Left cardiac atrium (tissue), 4 donors: Measurements from ENCODE around the gene SLITRK2. TPM values are rescaled to one million over a fixed set of nuclear protein-coding genes. Genes with fewer than 3 reads are reported as not detected.

ENCODE experiments used
- ATAC-seq, 2 donors: fragments of 200-7000 bp; cut with Tn5 transposase; one replicate each; pipeline ENCODE4 v1.9.1; 2020; ENCODE audit warnings: mild to moderate bottlenecking in 2 of 2, moderate library complexity in 2 of 2
- DNase-seq: peaks from one replicate; pipeline ENCODE4 v3.0.0-alpha.2; 2020
- intact Hi-C, 2 donors: fragments of 100-400 bp; cut with DNase I; formaldehyde crosslinking; loops; one replicate each; pipeline versions ENCODE4 v1.14.1 to v1.15.1; 2022 to 2023
- total RNA-seq, 2 donors: library from RNA; stranded (reverse); fragmentation: NEBNext Ultra II Directional; extraction: Animal tissue kit (Norgen Biotek cat#: 25700); gene quantifications; one replicate each; pipeline ENCODE4 v1.2.1, GENCODE V29; 2021
- donor health status: DM: no; HTN: yes; CAD: no.
- donor health status: DM: no; HTN: yes; CAD: no; lungs with severe emphysema.
- donor health status: DM: yes; HTN: yes; CAD: no.
- donor health status: Dilated cardiomyopathy.

Gene SLITRK2
- total RNA-seq, 2 donors from 2014 or later, result 0.76 to 0.91 TPM

GRCh38 chrX:145844886-145845285, 27.3 kb downstream of the SLITRK2 start:
- intact Hi-C loops, result no loop called here
- ATAC-seq, result no peak
- no peak for DNase-seq

DNA sequence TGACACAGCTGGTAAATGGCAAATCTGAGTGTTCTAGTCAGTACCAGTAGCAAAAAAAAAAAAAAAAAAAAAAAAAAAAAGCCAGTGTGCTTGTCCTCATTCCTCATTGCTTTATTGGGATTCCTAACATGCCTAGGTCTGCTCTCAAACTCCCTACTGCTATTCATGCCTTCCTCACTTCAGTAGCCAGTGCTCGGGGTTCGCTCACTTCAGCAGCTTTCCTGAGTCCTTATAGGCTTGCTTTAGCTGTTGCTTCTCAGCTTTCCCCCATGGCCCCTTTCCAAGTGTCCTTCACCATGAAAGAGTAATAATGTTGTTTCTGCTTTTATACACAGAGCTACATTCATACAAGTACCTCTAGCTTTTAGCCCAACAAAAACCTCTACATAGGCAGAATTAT, 30.8 kb downstream of the SLITRK2 start:
- no peak for DNase-seq
- no peak for ATAC-seq
- intact Hi-C loops, result no loop called here

DNA sequence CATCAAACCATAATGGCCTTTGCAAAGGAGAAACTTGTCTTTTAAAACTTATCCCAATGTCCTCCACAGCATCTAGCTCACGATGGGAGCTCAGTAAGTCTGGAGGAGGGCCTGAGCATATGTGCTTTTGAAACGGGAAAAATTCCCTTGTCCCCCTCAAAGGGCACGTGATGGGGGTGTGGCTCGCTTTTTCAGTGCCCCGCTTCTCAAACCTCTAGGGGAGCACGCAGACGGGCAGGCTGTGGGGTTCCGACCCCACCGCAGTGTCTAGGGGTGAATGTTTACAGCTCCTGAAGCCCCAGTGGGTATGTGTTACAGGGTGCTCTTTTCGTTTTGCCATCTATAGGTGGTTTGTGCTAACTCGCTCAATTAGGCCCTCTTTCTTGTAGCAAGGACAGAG, 31.2 kb downstream of the SLITRK2 start:
- intact Hi-C loops, result no loop called here
- no peak for ATAC-seq
- no peak for DNase-seq

DNA sequence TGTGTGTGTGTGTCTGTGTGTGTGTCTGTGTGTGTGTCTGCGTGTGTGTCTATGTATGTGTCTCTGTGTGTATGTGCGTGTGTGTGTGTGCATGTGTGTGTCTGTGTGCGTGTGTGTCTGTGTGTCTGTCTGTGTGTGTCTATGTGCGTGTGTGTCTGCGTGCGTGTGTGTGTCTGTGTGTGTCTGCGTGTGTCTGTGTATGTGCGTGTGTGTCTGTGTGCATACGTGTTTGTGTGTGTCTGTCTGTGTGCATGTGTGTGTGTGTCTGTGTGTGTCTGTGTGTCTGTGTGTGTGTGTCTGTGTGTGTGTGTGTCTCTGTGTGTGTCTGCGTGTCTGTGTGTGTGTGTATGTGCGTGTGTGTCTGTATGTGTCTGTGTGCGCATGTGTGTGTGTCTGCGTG, 35.6 kb downstream of the SLITRK2 start:
- DNase-seq, result no peak
- intact Hi-C loops, result no loop called here
- no peak for ATAC-seq

DNA sequence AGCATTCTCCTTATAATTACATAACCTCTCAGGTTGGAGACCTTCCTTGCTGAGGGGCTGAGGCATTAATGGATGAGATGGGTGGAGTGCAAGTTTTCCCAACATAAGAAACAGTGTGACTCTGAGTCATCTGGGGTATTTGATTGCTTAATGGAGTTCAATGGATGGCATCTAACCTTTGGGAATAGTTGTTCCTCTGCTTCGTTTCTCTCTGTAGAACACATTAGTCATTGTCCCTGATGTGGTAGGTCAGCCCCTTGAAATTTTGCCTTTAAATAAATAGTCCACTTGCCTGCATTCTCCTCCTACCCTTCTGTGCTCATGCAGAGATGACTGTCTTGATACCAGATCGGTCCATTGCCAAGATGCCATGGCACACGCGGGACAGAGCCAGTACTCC, 38.6 kb downstream of the SLITRK2 start:
- ATAC-seq (no peak), DNase-seq (no peak)
- intact Hi-C loops, result no loop called here

- no peak for DNase-seq
- intact Hi-C loops, result no loop called here
- no peak for ATAC-seq
Measured at GRCh38 chrX:145861818-145862217, 44.2 kb downstream of the SLITRK2 start.

- DNase-seq (no peak), ATAC-seq (no peak)
- intact Hi-C loops, result no loop called here
Measured at GRCh38 chrX:145865082-145865481, 47.5 kb downstream of the SLITRK2 start.
